ENCODE measurements around the gene EXT2. TPM values are rescaled to one million over a fixed set of nuclear protein-coding genes. Genes with fewer than 3 reads are reported as not detected.

Gene EXT2
- total RNA-seq, 3 donors from 2014 or later, result 82.1 to 108 (median 96.9) TPM

Other genes starting within 250 kb of the EXT2 start
- 10 to 100 TPM; 29.0 to 40.7 (median 33.1) TPM for gene ALKBH3, start 214.8 kb upstream of the EXT2 start, total RNA-seq
- 10 to 100 TPM; 41.1 to 97.3 (median 46.8) TPM for gene C11orf96, start 153.0 kb upstream of the EXT2 start, total RNA-seq
- not detected for gene ACCSL, start 47.7 kb upstream of the EXT2 start, total RNA-seq
- 10 to 100 TPM; 21.0 to 35.0 (median 23.0) TPM for gene ACCS, start 29.4 kb upstream of the EXT2 start, total RNA-seq
- 1 to 10 TPM in 2 of 3 donors, under 1 TPM in 1; under 0.01 to 5.2 (median 1.9) TPM for gene ALX4, start 214.5 kb downstream of the EXT2 start, total RNA-seq